OCI-LY3 (cell line): ENCODE results near the gene TMEM8B.

ENCODE experiments used
- EZH2phosphoT487 ChIP-seq: fragments of 200-600 bp; shearing (Covaris generic); IDR thresholded peaks from 2 replicates; pipeline ENCODE4 v1.6.1; 2018; ENCODE audit warnings: antibody characterized with exemption, mixed run types, low read depth
- TF ChIP-seq, protein P1 (sequence below): fragments of 200-600, 300-600 bp; sonication (generic); IDR thresholded peaks from 2 replicates; pipeline ENCODE4 v1.5.1; 2014; ENCODE audit warnings: antibody characterized with exemption, low read length, low read depth

GRCh38 chr9:35835216-35835632 lies 6.2 kb downstream of the TMEM8B start:
- TF ChIP-seq, protein P1, sequence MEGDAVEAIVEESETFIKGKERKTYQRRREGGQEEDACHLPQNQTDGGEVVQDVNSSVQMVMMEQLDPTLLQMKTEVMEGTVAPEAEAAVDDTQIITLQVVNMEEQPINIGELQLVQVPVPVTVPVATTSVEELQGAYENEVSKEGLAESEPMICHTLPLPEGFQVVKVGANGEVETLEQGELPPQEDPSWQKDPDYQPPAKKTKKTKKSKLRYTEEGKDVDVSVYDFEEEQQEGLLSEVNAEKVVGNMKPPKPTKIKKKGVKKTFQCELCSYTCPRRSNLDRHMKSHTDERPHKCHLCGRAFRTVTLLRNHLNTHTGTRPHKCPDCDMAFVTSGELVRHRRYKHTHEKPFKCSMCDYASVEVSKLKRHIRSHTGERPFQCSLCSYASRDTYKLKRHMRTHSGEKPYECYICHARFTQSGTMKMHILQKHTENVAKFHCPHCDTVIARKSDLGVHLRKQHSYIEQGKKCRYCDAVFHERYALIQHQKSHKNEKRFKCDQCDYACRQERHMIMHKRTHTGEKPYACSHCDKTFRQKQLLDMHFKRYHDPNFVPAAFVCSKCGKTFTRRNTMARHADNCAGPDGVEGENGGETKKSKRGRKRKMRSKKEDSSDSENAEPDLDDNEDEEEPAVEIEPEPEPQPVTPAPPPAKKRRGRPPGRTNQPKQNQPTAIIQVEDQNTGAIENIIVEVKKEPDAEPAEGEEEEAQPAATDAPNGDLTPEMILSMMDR = peak; percentile 45
- no peak for TF ChIP-seq EZH2phosphoT487
